Right atrium auricular region (tissue), 2 donors: Measurements from ENCODE around the gene SCARB1. TPM values are rescaled to one million over a fixed set of nuclear protein-coding genes. Genes with fewer than 3 reads are reported as not detected.
"Not testable (repeated sequence)": the region's sequence is repeated elsewhere in the genome, so short reads cannot be mapped to it uniquely, and the experiment has no call there.

Source experiments
- DNase-seq: peaks from one replicate; pipeline ENCODE4 v3.0.0-alpha.2; 2019; ENCODE audit warnings: low spot score
- H3K27ac ChIP-seq, 2 donors: fragments of 200-600 bp; sonication (generic); 1 replicate in 1 of 2; 2 replicates in 1 of 2; pipeline ENCODE4 v1.5.1; 2016 to 2019
- H3K27me3 ChIP-seq, 2 donors: fragments of 200-600 bp; sonication (generic); one replicate each; pipeline versions ENCODE4 v1.5.1 to v1.6.0; 2017 to 2019
- H3K36me3 ChIP-seq: fragments of 200-600 bp; sonication (generic); one replicate; pipeline ENCODE4 v1.5.1; 2016
- H3K4me1 ChIP-seq, 2 donors: fragments of 200-600 bp; sonication (generic); one replicate each; pipeline versions ENCODE4 v1.5.1 to v1.6.0; 2017 to 2019
- H3K4me3 ChIP-seq, 2 donors: fragments of 200-600 bp; sonication (generic); 1 replicate in 1 of 2; 2 replicates in 1 of 2; pipeline ENCODE4 v1.5.1; 2017 to 2019; ENCODE audit warnings: mild to moderate bottlenecking in 1 of 2, moderate library complexity in 1 of 2
- H3K9me3 ChIP-seq, 2 donors: fragments of 200-600 bp; sonication (generic); one replicate each; pipeline ENCODE4 v1.5.1; 2019
- CTCF ChIP-seq, 2 donors: fragments of 200-600 bp; sonication (generic); IDR thresholded peaks; one replicate each; pipeline ENCODE4 v1.5.1; 2019; ENCODE audit warnings: antibody characterized with exemption in 2 of 2
- total RNA-seq, 2 donors: library from RNA; depleted of rRNA; stranded (reverse); fragments of >200 nt; gene quantifications; one replicate each; pipeline ENCODE4 v1.1.0, GENCODE V29; 2016

The SCARB1 gene
- total RNA-seq, 2 donors from 2014 or later = 14.9 to 22.6 TPM

- Histone ChIP-seq H3K36me3 (no peaks in the 10 kb centered on the region), H3K9me3 (no peaks in the 10 kb centered on the region), H3K4me3 (no peak overlapping the region), H3K27me3 (no peaks in the 10 kb centered on the region), H3K27ac (no peak overlapping the region), H3K4me1 (no peaks in the 10 kb centered on the region)
- DNase-seq = no peak
- no peak for TF ChIP-seq CTCF (IDR thresholded peaks at IDR 0.05)
Observed at GRCh38 chr12:124883263-124884130, 19.8 kb upstream of the SCARB1 start.

GRCh38 chr12:124881123-124881522 lies 17.5 kb upstream of the SCARB1 start:
- no peak overlapping the region for H3K27ac ChIP-seq
- TF ChIP-seq CTCF (IDR thresholded peaks at IDR 0.05) = no peak
- DNase-seq = no peak

GRCh38 chr12:124880335-124880734 lies 16.7 kb upstream of the SCARB1 start:
- not testable (repeated sequence) for DNase-seq, H3K27me3 ChIP-seq, H3K4me1 ChIP-seq, H3K4me3 ChIP-seq, H3K9me3 ChIP-seq, H3K36me3 ChIP-seq, H3K27ac ChIP-seq

More at GRCh38 chr12:124881123-124881522, 17.5 kb upstream of the SCARB1 start:
- Histone ChIP-seq H3K4me3 (no peak overlapping the region), H3K4me1 (no peaks in the 10 kb centered on the region), H3K9me3 (no peaks in the 10 kb centered on the region), H3K36me3 (no peaks in the 10 kb centered on the region), H3K27me3 (no peaks in the 10 kb centered on the region)

GRCh38 chr12:124878795-124879516 lies 15.3 kb upstream of the SCARB1 start:
- Histone ChIP-seq H3K27ac (no peak overlapping the region), H3K4me1 (no peaks in the 10 kb centered on the region), H3K4me3 (no peak overlapping the region), H3K27me3 (no peaks in the 10 kb centered on the region), H3K36me3 (no peaks in the 10 kb centered on the region), H3K9me3 (no peaks in the 10 kb centered on the region)
- no peak for DNase-seq
- TF ChIP-seq CTCF (IDR thresholded peaks at IDR 0.05) = no peak

GRCh38 chr12:124877423-124877822 lies 13.8 kb upstream of the SCARB1 start:
- Histone ChIP-seq H3K4me3 (no peak overlapping the region), H3K9me3 (no peaks in the 10 kb centered on the region), H3K4me1 (no peaks in the 10 kb centered on the region), H3K27me3 (no peaks in the 10 kb centered on the region), H3K27ac (no peak overlapping the region), H3K36me3 (no peaks in the 10 kb centered on the region)
- no peak for DNase-seq
- no peak for TF ChIP-seq CTCF (IDR thresholded peaks at IDR 0.05)

GRCh38 chr12:124876171-124876570 lies 12.5 kb upstream of the SCARB1 start:
- Histone ChIP-seq H3K4me3 (no peak overlapping the region), H3K4me1 (no peaks in the 10 kb centered on the region), H3K36me3 (no peaks in the 10 kb centered on the region), H3K27ac (no peak overlapping the region), H3K9me3 (no peaks in the 10 kb centered on the region), H3K27me3 (no peaks in the 10 kb centered on the region)
- no peak for TF ChIP-seq CTCF (IDR thresholded peaks at IDR 0.05)
- DNase-seq = no peak
